Measurements from ENCODE around the gene UNC13B. TPM values are rescaled to one million over a fixed set of nuclear protein-coding genes. Genes with fewer than 3 reads are reported as not detected.

The UNC13B gene
- total RNA-seq, 1 donor from 2014 or later = 30.5 TPM

GRCh38 chr9:35324966-35325365, 163.2 kb downstream of the UNC13B start:
- H3K4me3 ChIP-seq (ENCODE audit: insufficient read depth, low read depth, low read length) = no peak overlapping the region
- no peak overlapping the region for H3K27ac ChIP-seq (ENCODE audit: low read depth, low read length)
- no peak overlapping the region for H3K4me3 Mint-ChIP-seq (ENCODE audit: unreplicated experiment)
- H3K27ac Mint-ChIP-seq (ENCODE audit: unreplicated experiment) = no peak overlapping the region
- DNase-seq (ENCODE audit: low read depth) (no peak), FAIRE-seq (no peak)
- H3K4me2 ChIP-seq (ENCODE audit: low read length) = no peak overlapping the region
- H3K36me3 Mint-ChIP-seq (ENCODE audit: low read depth, unreplicated experiment) = peaks cover 5% of the 10 kb centered on the region
- TF ChIP-seq CTCF (IDR thresholded peaks at IDR 0.05; ENCODE audit: insufficient read depth, low read depth, low read length) (no peak), EZH2 (IDR thresholded peaks at IDR 0.05; ENCODE audit: insufficient read depth, low read length) (no peak)
- H3K79me2 ChIP-seq (ENCODE audit: insufficient read depth, low read length) = no peaks in the 10 kb centered on the region
- H3K9me3 Mint-ChIP-seq (ENCODE audit: unreplicated experiment) = no peaks in the 10 kb centered on the region
- no peaks in the 10 kb centered on the region for H3K27me3 Mint-ChIP-seq (ENCODE audit: low read depth, unreplicated experiment)
- H3K4me1 ChIP-seq (ENCODE audit: insufficient read depth, low read length) = no peaks in the 10 kb centered on the region
- no peaks in the 10 kb centered on the region for H3K4me1 Mint-ChIP-seq (ENCODE audit: low read depth, unreplicated experiment)
- no peaks in the 10 kb centered on the region for H3K27me3 ChIP-seq (ENCODE audit: insufficient read depth, low read length)
- no peak overlapping the region for H3K9ac ChIP-seq (ENCODE audit: low read length)
- no peaks in the 10 kb centered on the region for H3K9me3 ChIP-seq (ENCODE audit: insufficient read depth, low read depth, low read length)
- H3K36me3 ChIP-seq (ENCODE audit: insufficient read depth, low read length) = no peaks in the 10 kb centered on the region
- no peak overlapping the region for H2AFZ ChIP-seq (ENCODE audit: low read depth, low read length)
- H4K20me1 ChIP-seq (ENCODE audit: insufficient read depth, low read length) = no peaks in the 10 kb centered on the region

GRCh38 chr9:35333551-35333950, 171.7 kb downstream of the UNC13B start:
- Histone ChIP-seq H3K4me2 (ENCODE audit: low read length) (peak overlapping the region; percentile 24), H3K4me3 (ENCODE audit: insufficient read depth, low read depth, low read length) (no peak overlapping the region), H3K4me1 (ENCODE audit: insufficient read depth, low read length) (peaks cover 9% of the 10 kb centered on the region), H3K9me3 (ENCODE audit: insufficient read depth, low read depth, low read length) (no peaks in the 10 kb centered on the region), H4K20me1 (ENCODE audit: insufficient read depth, low read length) (no peaks in the 10 kb centered on the region), H3K27me3 (ENCODE audit: insufficient read depth, low read length) (no peaks in the 10 kb centered on the region), H3K27ac (ENCODE audit: low read depth, low read length) (no peak overlapping the region), H3K9ac (ENCODE audit: low read length) (no peak overlapping the region), H3K79me2 (ENCODE audit: insufficient read depth, low read length) (no peaks in the 10 kb centered on the region), H2AFZ (ENCODE audit: low read depth, low read length) (no peak overlapping the region), H3K36me3 (ENCODE audit: insufficient read depth, low read length) (no peaks in the 10 kb centered on the region)
- Mint-ChIP-seq H3K9me3 (ENCODE audit: unreplicated experiment) (no peaks in the 10 kb centered on the region), H3K27me3 (ENCODE audit: low read depth, unreplicated experiment) (no peaks in the 10 kb centered on the region), H3K36me3 (ENCODE audit: low read depth, unreplicated experiment) (peaks cover 9% of the 10 kb centered on the region), H3K27ac (ENCODE audit: unreplicated experiment) (no peak overlapping the region), H3K4me1 (ENCODE audit: low read depth, unreplicated experiment) (peaks cover 11% of the 10 kb centered on the region), H3K4me3 (ENCODE audit: unreplicated experiment) (no peak overlapping the region)
- TF ChIP-seq CTCF (IDR thresholded peaks at IDR 0.05; ENCODE audit: insufficient read depth, low read depth, low read length) (no peak), EZH2 (IDR thresholded peaks at IDR 0.05; ENCODE audit: insufficient read depth, low read length) (no peak)
- FAIRE-seq (peak; percentile 92), DNase-seq (ENCODE audit: low read depth) (peak; percentile 75)

- H3K9me3 ChIP-seq (ENCODE audit: insufficient read depth, low read depth, low read length) = no peaks in the 10 kb centered on the region
- Mint-ChIP-seq H3K4me1 (ENCODE audit: low read depth, unreplicated experiment) (peaks cover 12% of the 10 kb centered on the region), H3K27ac (ENCODE audit: unreplicated experiment) (no peak overlapping the region), H3K27me3 (ENCODE audit: low read depth, unreplicated experiment) (no peaks in the 10 kb centered on the region), H3K4me3 (ENCODE audit: unreplicated experiment) (no peak overlapping the region), H3K36me3 (ENCODE audit: low read depth, unreplicated experiment) (peaks cover 8% of the 10 kb centered on the region), H3K9me3 (ENCODE audit: unreplicated experiment) (no peaks in the 10 kb centered on the region)
- no peak overlapping the region for H3K4me2 ChIP-seq (ENCODE audit: low read length)
- no peak for FAIRE-seq
- no peaks in the 10 kb centered on the region for H3K27me3 ChIP-seq (ENCODE audit: insufficient read depth, low read length)
- no peak for TF ChIP-seq CTCF (IDR thresholded peaks at IDR 0.05; ENCODE audit: insufficient read depth, low read depth, low read length)
- TF ChIP-seq EZH2 (IDR thresholded peaks at IDR 0.05; ENCODE audit: insufficient read depth, low read length) = no peak
- H3K4me1 ChIP-seq (ENCODE audit: insufficient read depth, low read length) = peaks cover 13% of the 10 kb centered on the region
- no peaks in the 10 kb centered on the region for H3K36me3 ChIP-seq (ENCODE audit: insufficient read depth, low read length)
- no peak overlapping the region for H3K9ac ChIP-seq (ENCODE audit: low read length)
- H3K79me2 ChIP-seq (ENCODE audit: insufficient read depth, low read length) = no peaks in the 10 kb centered on the region
- DNase-seq (ENCODE audit: low read depth) = peak; percentile 16
- H3K4me3 ChIP-seq (ENCODE audit: insufficient read depth, low read depth, low read length) = no peak overlapping the region
- H2AFZ ChIP-seq (ENCODE audit: low read depth, low read length) = no peak overlapping the region
- H3K27ac ChIP-seq (ENCODE audit: low read depth, low read length) = no peak overlapping the region
- peaks cover under 1% of the 10 kb centered on the region for H4K20me1 ChIP-seq (ENCODE audit: insufficient read depth, low read length)
These were observed 173.4 kb downstream of the UNC13B start for GRCh38 chr9:35335164-35335563.

Measured in astrocyte (in vitro differentiated cells and primary cell).